IMR-90 (cell line): Measurements from ENCODE around the gene SLC19A2.

Experiments
- BHLHE40 ChIP-seq: fragments of 150-350 bp; IDR thresholded peaks from 2 replicates; pipeline ENCODE4 v1.6.1; 2016; ENCODE audit warnings: mild to moderate bottlenecking, low read depth, low read length
- CEBPB ChIP-seq: IDR thresholded peaks from 2 replicates; pipeline ENCODE4 v1.6.1; 2012; ENCODE audit warnings: low read depth, low read length, improper control_type of control experiment
- CTCF ChIP-seq: conservative IDR thresholded peaks from 2 replicates; pipeline ENCODE4 v1.5.1; 2012; ENCODE audit warnings: mild to moderate bottlenecking, low read depth, low read length, improper control_type of control experiment
- MAFK ChIP-seq: IDR thresholded peaks from 2 replicates; pipeline ENCODE4 v1.6.1; 2012; ENCODE audit warnings: low read depth, low read length, improper control_type of control experiment
- POLR2A ChIP-seq: IDR thresholded peaks from 2 replicates; pipeline ENCODE4 v1.6.1; 2012; ENCODE audit warnings: mild to moderate bottlenecking, low read depth, low read length
- RAD21 ChIP-seq: IDR thresholded peaks from 2 replicates; pipeline ENCODE4 v1.6.1; 2012; ENCODE audit warnings: low read length, improper control_type of control experiment
- USF2 ChIP-seq: fragments of 150-350 bp; IDR thresholded peaks from 2 replicates; pipeline ENCODE4 v1.6.1; 2017; ENCODE audit warnings: mild to moderate bottlenecking, antibody characterized with exemption, low read length, low read depth

GRCh38 chr1:169507413-169507812 is 21.7 kb upstream of the SLC19A2 start:
- no peak for TF ChIP-seq CEBPB
- no peak for TF ChIP-seq CTCF
- TF ChIP-seq BHLHE40: no peak
- TF ChIP-seq POLR2A: no peak
- TF ChIP-seq USF2: no peak
- TF ChIP-seq MAFK: no peak
- TF ChIP-seq RAD21: no peak
